Fibroblast of peridontal ligament (primary cell): ENCODE data around the gene HSD11B1L.
"Not testable (repeated sequence)": the region's sequence is repeated elsewhere in the genome, so short reads cannot be mapped to it uniquely, and the experiment has no call there.

Source experiments
- DNase-seq: peaks from one replicate; pipeline ENCODE4 v3.0.0-alpha.2; 2010; ENCODE audit errors: extremely low read depth

The HSD11B1L gene

GRCh38 chr19:5687360-5688198 lies 6.8 kb downstream of the HSD11B1L start:
- no peak for DNase-seq

DNA sequence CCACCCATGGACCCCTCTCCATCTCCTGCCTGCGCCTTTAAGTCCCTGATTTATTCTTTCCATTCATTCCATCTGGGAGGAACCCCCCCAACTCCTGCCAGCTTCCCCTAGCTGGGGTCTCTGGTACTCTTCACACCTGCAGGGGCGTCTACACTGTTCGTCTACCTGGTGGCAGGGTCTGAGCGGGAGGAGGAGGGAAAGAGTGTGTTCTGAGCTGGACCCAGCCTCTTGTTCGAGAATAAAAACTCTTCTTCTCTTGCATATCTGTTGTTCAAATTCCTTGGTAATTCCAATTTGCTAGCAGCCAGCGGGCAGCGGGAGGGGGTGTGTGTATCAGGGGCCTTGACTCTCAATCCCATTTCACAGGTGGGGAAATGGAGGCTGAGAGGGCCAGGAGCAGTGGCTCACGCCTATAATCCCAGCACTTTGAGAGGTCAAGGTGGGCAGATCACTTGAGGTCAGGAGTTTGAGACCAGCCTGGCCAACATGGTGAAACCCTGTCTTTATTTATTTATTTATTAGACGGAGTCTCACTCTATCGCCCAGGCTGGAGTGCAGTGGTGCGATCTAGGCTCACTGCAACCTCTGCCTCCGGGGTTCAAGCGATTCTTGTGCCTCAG lies 7.5 kb downstream of the HSD11B1L start:
- DNase-seq, result not testable (repeated sequence)

DNA sequence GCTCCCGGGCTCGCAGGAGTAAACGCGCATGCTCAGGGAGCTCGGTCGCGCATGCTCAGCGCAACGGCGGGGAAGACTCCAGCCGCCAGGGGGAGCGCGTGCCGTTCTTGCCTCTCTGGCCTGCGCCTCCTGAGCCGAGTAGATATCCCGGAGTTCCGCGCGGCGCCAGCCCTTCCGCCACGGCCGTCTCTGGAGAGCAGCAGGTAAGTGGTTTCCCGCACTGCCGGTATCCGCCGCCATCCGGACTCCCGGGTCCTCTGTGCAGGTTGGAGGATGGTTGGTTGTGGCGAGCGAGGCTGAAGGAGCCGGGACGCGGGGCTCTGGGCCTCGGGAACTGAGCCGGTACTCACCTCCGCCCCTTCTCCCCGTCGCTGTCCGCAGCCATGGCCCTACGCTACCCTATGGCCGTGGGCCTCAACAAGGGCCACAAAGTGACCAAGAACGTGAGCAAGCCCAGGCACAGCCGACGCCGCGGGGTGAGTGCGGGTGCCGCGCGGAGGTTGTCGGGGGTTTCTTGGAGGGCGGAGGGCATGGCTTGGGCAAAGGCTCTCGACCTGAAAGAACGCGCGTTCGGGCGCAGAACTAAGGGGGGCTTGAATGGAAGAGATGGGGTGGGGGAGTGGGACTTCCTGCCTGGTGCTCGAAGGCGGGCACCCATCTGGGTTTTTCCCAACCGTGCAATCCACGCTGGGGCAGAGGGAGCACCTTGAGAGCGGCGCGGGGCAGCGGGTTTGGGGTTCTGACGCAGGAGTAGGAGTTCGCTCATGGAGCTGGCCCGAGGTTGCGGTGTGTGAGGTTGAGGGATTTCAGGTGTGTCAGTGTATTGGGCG lies 9.5 kb downstream of the HSD11B1L start, which contains the start of gene RPL36:
Gene RPL36 (plus strand): TSS at position 171 of the 830 bp plus-strand sequence. CDS start 213 bp downstream, at position 384.
- peak; percentile 95 for DNase-seq

DNA sequence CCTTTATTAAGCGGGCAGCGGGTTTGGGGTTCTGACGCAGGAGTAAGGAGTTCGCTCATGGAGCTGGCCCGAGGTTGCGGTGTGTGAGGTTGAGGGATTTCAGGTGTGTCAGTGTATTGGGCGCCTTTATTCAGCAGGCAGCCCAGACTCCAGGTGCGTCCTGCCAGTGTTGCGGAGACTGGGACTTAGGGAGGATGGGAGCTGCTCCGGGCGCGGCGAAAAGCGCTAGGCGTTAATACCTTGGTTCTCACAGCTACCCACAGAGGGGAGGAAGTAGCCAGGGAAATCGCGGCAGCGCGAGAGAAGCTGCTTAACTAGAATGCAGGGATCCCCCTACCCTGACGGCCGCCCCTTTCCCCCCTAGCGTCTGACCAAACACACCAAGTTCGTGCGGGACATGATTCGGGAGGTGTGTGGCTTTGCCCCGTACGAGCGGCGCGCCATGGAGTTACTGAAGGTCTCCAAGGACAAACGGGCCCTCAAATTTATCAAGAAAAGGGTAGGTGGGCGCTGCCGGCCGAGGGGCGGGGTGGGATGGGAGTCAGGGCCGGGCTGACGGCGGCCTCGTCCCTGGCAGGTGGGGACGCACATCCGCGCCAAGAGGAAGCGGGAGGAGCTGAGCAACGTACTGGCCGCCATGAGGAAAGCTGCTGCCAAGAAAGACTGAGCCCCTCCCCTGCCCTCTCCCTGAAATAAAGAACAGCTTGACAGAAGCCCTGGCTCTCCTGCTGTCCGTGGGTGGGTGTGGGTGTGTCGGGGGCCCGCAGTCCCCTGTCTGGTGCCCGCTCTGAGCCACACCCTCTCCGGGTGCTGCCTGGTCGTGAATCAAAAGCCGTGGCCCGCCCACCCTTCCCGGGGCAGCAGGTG lies 10.4 kb downstream of the HSD11B1L start:
- peak; percentile 38 for DNase-seq

GRCh38 chr19:5691822-5692722 lies 11.2 kb downstream of the HSD11B1L start:
- DNase-seq, result no peak

GRCh38 chr19:5692723-5693194 lies 11.9 kb downstream of the HSD11B1L start:
- DNase-seq, result no peak

DNA sequence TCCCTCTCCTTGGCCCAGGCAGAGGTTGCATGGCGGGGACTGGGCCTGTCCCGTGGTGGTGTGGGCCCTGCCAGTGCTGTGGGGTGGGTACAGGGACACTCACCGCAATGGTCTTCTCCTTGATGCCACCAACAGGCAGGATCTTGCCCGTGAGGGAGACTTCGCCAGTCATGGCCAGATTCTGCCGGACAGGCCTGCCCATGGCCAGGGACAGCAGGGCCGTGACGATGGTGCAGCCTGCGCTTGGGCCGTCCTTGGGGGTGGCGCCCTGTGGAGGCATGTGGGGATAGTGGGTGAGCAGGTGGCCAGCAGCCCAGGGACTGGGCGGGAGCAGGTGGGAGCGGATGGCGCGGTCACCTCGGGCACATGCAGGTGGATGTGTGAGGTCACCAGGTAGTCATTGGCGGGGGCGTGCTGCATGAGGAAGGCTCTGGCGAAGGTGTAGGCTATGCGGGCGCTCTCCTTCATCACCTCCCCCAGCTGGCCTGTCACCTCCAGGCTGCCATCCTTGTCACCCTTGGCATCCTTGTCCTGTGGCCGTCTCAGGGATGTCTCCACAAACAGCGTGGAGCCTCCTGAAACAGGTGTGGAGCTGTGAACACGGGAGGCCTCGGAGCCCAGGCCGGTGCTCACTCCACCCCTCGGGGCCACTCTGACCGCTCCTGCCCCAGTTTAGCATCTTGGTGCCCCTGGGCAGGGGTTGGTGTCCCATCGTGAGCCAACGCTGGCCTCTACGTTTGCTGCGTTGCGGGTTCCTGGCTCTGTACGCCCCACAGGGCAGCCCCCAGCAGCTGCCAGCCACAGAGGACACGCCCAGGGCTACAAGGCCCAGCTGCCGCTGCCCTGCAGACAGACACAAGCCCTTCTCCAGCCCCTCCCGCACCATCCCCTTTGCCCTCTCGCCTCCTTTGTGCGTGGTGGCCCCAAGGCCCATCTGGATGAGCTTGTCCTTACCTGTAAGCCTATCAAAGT lies 12.7 kb downstream of the HSD11B1L start:
- DNase-seq, result no peak

GRCh38 chr19:5694167-5694955 lies 13.5 kb downstream of the HSD11B1L start:
- no peak for DNase-seq

- no peak for DNase-seq
These were observed 14.3 kb downstream of the HSD11B1L start for GRCh38 chr19:5694956-5695648.

GRCh38 chr19:5695649-5696195 lies 14.9 kb downstream of the HSD11B1L start:
- DNase-seq, result no peak

DNA sequence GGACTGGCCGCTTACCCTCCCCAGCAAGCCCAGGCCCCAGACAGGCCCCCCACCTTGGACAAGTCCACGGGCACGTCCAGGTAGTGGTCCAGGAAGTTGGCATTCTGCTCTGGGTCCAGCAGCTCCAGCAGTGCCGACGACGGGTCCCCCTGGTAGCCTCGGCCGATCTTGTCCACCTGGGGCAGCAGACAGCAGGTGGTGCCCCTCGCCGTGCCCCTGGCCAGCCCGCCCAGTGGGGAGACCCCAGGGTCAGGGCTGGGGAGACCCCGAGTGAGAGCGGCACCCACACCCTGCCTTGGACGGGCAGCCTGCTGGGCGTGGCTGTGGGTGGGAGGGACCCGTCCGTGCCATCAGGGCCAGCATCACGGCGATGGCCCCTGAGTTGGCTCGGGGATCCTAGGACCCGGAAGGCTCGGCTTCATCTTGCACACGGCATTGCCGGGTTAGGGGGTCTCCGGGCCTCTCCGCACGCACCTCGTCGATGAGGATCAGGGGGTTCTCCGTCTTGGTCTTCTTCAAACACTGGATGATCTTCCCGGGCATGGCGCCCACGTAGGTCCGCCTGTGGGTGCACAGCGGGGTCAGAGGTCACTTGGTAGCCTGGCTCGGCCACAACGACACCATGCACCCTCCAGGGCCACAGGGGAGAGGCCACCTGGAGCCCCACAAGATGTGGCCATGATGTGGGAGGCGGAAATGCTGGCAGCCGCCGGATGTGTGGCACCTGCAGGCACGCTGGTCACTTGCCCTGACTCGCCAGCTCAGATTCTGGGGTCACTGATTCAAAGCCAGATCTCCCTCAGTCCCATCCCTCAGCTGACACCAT lies 15.6 kb downstream of the HSD11B1L start:
- no peak for DNase-seq

GRCh38 chr19:5697022-5697889 lies 16.4 kb downstream of the HSD11B1L start:
- no peak for DNase-seq

DNA sequence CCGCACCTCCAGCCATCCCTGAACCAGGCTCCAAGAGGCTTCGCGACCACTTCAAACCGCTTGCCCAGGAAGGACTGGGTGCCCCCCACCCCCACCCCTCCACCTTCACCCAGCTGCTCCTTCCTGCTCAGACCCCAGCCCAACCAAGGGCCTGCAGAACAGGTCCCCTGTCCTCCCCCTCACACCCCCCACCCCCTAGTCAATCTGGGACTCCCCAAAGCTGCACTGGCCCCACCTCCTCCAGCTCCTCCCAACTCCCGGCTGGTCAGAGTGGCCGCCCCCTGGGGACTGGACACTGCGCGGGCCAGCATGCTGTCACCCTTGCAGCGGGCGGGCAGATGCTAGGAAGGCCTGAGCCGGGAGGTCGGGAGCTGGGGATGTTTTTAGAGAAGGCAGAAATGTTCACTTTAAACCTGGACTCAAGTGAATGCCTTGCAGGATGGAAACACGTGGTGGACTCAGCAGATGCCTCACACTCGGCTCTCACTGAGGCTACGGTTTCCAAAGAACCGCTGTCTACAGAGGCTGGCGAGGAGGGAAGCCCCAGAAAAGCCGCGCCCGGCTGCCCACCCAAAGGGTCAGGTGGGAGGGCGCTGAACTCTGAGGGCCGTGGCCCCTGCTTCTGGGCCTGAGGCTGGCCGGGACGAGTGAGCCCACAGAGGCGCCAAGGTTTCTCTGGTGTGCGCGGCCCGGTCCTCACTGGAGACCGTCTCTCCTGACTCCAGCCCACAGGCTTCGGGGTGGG lies 17.2 kb downstream of the HSD11B1L start:
- DNase-seq, result no peak

DNA sequence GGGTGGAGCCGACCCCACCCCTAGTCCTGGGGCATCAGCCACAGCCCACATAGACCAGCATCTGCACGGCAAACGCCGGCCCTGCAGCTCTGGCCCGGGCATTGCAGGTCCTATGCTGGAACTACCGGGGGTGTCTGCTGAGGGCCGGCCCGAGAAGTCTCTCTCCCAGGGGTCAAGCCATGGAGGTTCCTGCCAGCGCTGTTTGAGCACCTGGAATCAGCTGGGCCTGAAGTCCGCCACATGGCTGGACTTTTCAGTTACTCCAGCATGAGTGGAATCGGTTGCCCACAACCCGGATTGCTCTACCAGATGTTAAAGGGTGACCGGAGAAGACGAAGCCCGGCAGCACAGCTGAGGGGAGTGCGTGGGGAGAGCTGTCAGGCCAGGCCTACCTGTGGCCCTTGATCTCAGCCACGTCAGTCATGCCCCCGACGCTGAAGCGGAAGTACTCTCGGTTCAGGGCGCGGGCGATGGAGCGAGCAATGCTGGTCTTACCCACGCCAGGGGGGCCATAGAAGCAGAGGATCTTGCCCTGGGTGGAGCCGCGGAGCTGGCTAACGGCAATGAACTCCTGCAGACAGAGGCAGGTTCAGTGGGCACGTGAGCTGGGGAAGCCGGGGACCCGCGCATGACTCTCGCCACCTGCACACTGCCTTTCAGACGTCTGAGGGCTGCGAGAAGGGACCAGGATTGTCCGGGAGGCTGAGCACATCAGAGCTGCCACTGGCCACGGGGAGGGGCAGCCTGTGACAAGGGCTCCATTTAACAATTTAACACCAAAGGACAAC lies 18.0 kb downstream of the HSD11B1L start:
- DNase-seq, result no peak
